Measurements from ENCODE around the gene SORCS1.

- TF ChIP-seq CTCF (IDR thresholded peaks at IDR 0.05) (no peak), POLR2AphosphoS5 (IDR thresholded peaks at IDR 0.05) (no peak), EP300 (IDR thresholded peaks at IDR 0.05) (no peak)
These were observed 69.5 kb downstream of the SORCS1 start for GRCh38 chr10:107094824-107095522.

Measured in esophagus muscularis mucosa (tissue), 4 donors.